Glomerular visceral epithelial cell (primary cell): ENCODE data around the gene EIF4E2.
"Not testable (repeated sequence)": the region's sequence is repeated elsewhere in the genome, so short reads cannot be mapped to it uniquely, and the experiment has no call there.

Source experiments
- DNase-seq: peaks from one replicate; pipeline ENCODE4 v3.0.0-alpha.2; 2016; ENCODE audit errors: extremely low spot score

EIF4E2 gene

GRCh38 chr2:232568161-232568560, 17.7 kb downstream of the EIF4E2 start:
- peak; percentile 82 for DNase-seq

GRCh38 chr2:232569541-232569940, 19.1 kb downstream of the EIF4E2 start:
- no peak for DNase-seq

GRCh38 chr2:232570481-232570880, 20.0 kb downstream of the EIF4E2 start:
- DNase-seq: not testable (repeated sequence)

GRCh38 chr2:232571026-232571474, 20.6 kb downstream of the EIF4E2 start:
- DNase-seq: peak; percentile 65

- no peak for DNase-seq
These were observed 22.6 kb downstream of the EIF4E2 start for GRCh38 chr2:232573042-232573441.

- DNase-seq: no peak
These were observed 23.4 kb downstream of the EIF4E2 start for GRCh38 chr2:232573771-232574435.

- no peak for DNase-seq
These were observed 24.4 kb downstream of the EIF4E2 start for GRCh38 chr2:232574674-232575403.

GRCh38 chr2:232575404-232575746, 24.9 kb downstream of the EIF4E2 start:
- DNase-seq: no peak

- peak; percentile 23 for DNase-seq
These were observed 26.5 kb downstream of the EIF4E2 start for GRCh38 chr2:232576995-232577394.

GRCh38 chr2:232577841-232578240, 27.4 kb downstream of the EIF4E2 start:
- DNase-seq: no peak

GRCh38 chr2:232578626-232579025, 28.1 kb downstream of the EIF4E2 start:
- DNase-seq: no peak

GRCh38 chr2:232580648-232580981, 30.1 kb downstream of the EIF4E2 start:
- DNase-seq: no peak

- no peak for DNase-seq
These were observed 31.2 kb downstream of the EIF4E2 start for GRCh38 chr2:232581725-232582124.

GRCh38 chr2:232584238-232584637, 33.7 kb downstream of the EIF4E2 start:
- DNase-seq: no peak

GRCh38 chr2:232586943-232587505, 36.5 kb downstream of the EIF4E2 start:
- DNase-seq: no peak

GRCh38 chr2:232587512-232587911, 37.0 kb downstream of the EIF4E2 start:
- no peak for DNase-seq

GRCh38 chr2:232588031-232588430, 37.5 kb downstream of the EIF4E2 start:
- no peak for DNase-seq

- peak; percentile 57 for DNase-seq
These were observed 38.4 kb downstream of the EIF4E2 start for GRCh38 chr2:232588680-232589585.

- DNase-seq: peak; percentile 79
These were observed 42.4 kb downstream of the EIF4E2 start for GRCh38 chr2:232592772-232593395.

GRCh38 chr2:232593982-232594381, 43.5 kb downstream of the EIF4E2 start:
- DNase-seq: no peak

- no peak for DNase-seq
These were observed 47.0 kb downstream of the EIF4E2 start for GRCh38 chr2:232597362-232598079.
